Activated B cell treated with CpG ODN at 0.5 μM for 24 hours (primary cell): Measurements from ENCODE around the gene FZR1. TPM values are rescaled to one million over a fixed set of nuclear protein-coding genes. Genes with fewer than 3 reads are reported as not detected.

Experiments
- ATAC-seq: fragments of 200-7000 bp; cut with Tn5 transposase; one replicate; pipeline ENCODE4 v1.10.0; 2021; ENCODE audit warnings: low read depth, mild to moderate bottlenecking, moderate library complexity
- CTCF ChIA-PET: fragments of 350-600 bp; sonication (Branson Sonifier 250); formaldehyde crosslinking; loops from one replicate; lab custom pipeline; 2021; ENCODE audit warnings: antibody characterized with exemption; lab: Charles Lee
- POLR2A ChIA-PET: fragments of 350-600 bp; sonication (Branson Sonifier 250); formaldehyde crosslinking; loops from one replicate; lab custom pipeline; 2021; ENCODE audit warnings: antibody characterized with exemption; lab: Charles Lee
- DNase-seq: peaks from one replicate; pipeline ENCODE4 v3.0.0; 2022
- H3K27ac Mint-ChIP-seq: one replicate; pipeline ENCODE4 v1.8.0; 2020; ENCODE audit warnings: mixed read lengths
- H3K27me3 Mint-ChIP-seq: one replicate; pipeline ENCODE4 v1.8.0; 2021; ENCODE audit warnings: mixed read lengths
- H3K36me3 Mint-ChIP-seq: one replicate; pipeline ENCODE4 v1.8.0; 2021; ENCODE audit warnings: low read depth, mixed read lengths
- H3K4me1 Mint-ChIP-seq: one replicate; pipeline ENCODE4 v1.8.0; 2021; ENCODE audit warnings: mixed read lengths
- H3K4me3 Mint-ChIP-seq: one replicate; pipeline ENCODE4 v1.8.0; 2020; ENCODE audit warnings: mild to moderate bottlenecking, mixed read lengths
- H3K9me3 Mint-ChIP-seq: one replicate; pipeline ENCODE4 v1.8.0; 2020; ENCODE audit warnings: mixed read lengths
- CTCF ChIP-seq: fragments of 200-600 bp; IDR thresholded peaks from one replicate; pipeline ENCODE4 v1.8.0; 2022; ENCODE audit warnings: antibody characterized with exemption, mild to moderate bottlenecking
- intact Hi-C: fragments of 100-400 bp; cut with micrococcal nuclease; formaldehyde crosslinking; loops from one replicate; pipeline ENCODE4 v1.15.1; 2024
- total RNA-seq: library from RNA; stranded (reverse); gene quantifications from 2 replicates; pipeline ENCODE4 v1.2.3, GENCODE V29; 2022

The FZR1 gene
- total RNA-seq, 1 donor from 2014 or later, result 66.0 TPM

- Mint-ChIP-seq H3K4me1 (no peaks in the 10 kb centered on the region), H3K4me3 (no peak overlapping the region), H3K27me3 (no peaks in the 10 kb centered on the region), H3K36me3 (peaks cover 48% of the 10 kb centered on the region), H3K9me3 (no peaks in the 10 kb centered on the region), H3K27ac (no peak overlapping the region)
- ATAC-seq (no peak), DNase-seq (no peak)
- TF ChIP-seq CTCF, result no peak
- POLR2A ChIA-PET, result interaction anchor here (0.9 kb wide), 1 partner anchor 21 kb away, joined by 6 read pairs; no protein-coding TSS in a partner anchor
- CTCF ChIA-PET, result no interaction called here
- intact Hi-C loops, result no loop called here
Observed at GRCh38 chr19:3537438-3538240, 31.5 kb downstream of the FZR1 start.

GRCh38 chr19:3538258-3538929 lies 32.3 kb downstream of the FZR1 start:
- Mint-ChIP-seq H3K36me3 (peaks cover 44% of the 10 kb centered on the region), H3K27me3 (no peaks in the 10 kb centered on the region), H3K27ac (no peak overlapping the region), H3K4me3 (no peak overlapping the region), H3K9me3 (no peaks in the 10 kb centered on the region), H3K4me1 (no peaks in the 10 kb centered on the region)
- DNase-seq (no peak), ATAC-seq (no peak)
- ChIA-PET CTCF (no interaction called here), POLR2A (no interaction called here)
- no peak for TF ChIP-seq CTCF
- intact Hi-C loops, result no loop called here

- intact Hi-C loops, result no loop called here
- H3K4me3 Mint-ChIP-seq, result no peak within 1 kb of the TSS
- H3K27me3 Mint-ChIP-seq, result no peaks in the 10 kb centered on the region
- TF ChIP-seq CTCF, result no peak
- no peaks in the 10 kb centered on the region for H3K4me1 Mint-ChIP-seq
- ChIA-PET POLR2A (interaction anchor here (0.6 kb wide), 1 partner anchor 68 kb away, joined by 3 read pairs; no protein-coding TSS in a partner anchor), CTCF (no interaction called here)
- H3K9me3 Mint-ChIP-seq, result no peaks in the 10 kb centered on the region
- peaks cover 37% of the 10 kb centered on the region for H3K36me3 Mint-ChIP-seq
- no peak for DNase-seq
- H3K27ac Mint-ChIP-seq, result no peak within 1 kb of the TSS
- ATAC-seq, result no peak
Observed at GRCh38 chr19:3538965-3539755, 33.0 kb downstream of the FZR1 start, which contains the start of gene TEKTIP1. Gene TEKTIP1 (plus strand): TSS chr19:3539174. CDS start chr19:3539178, 4 bp downstream.

- TF ChIP-seq CTCF, result no peak
- intact Hi-C loops, result no loop called here
- DNase-seq (no peak), ATAC-seq (no peak)
- Mint-ChIP-seq H3K4me1 (no peaks in the 10 kb centered on the region), H3K36me3 (peaks cover 32% of the 10 kb centered on the region), H3K27ac (no peak overlapping the region), H3K4me3 (no peak overlapping the region), H3K9me3 (no peaks in the 10 kb centered on the region), H3K27me3 (no peaks in the 10 kb centered on the region)
- ChIA-PET POLR2A (interaction anchor here (0.6 kb wide), 2 partner anchors 68 to 589 kb away, joined by 3 read pairs; no protein-coding TSS in a partner anchor), CTCF (no interaction called here)
Observed at GRCh38 chr19:3539756-3540118, 33.6 kb downstream of the FZR1 start.
